Ishikawa (cell line): ENCODE measurements around the gene ZNF25.

ENCODE experiments used
- CEBPB ChIP-seq: IDR thresholded peaks from 2 replicates; pipeline ENCODE4 v1.6.1; 2012
- EP300 ChIP-seq: IDR thresholded peaks from 2 replicates; pipeline ENCODE4 v1.6.1; 2012; ENCODE audit warnings: borderline replicate concordance
- MAX ChIP-seq: IDR thresholded peaks from 2 replicates; pipeline ENCODE4 v1.6.1; 2012
- REST ChIP-seq: IDR thresholded peaks from 2 replicates; pipeline ENCODE4 v1.6.1; 2012; ENCODE audit warnings: low read depth, mild to moderate bottlenecking
- TAF1 ChIP-seq: IDR thresholded peaks from 2 replicates; pipeline ENCODE4 v1.6.1; 2012; ENCODE audit warnings: low read depth, mild to moderate bottlenecking

DNA sequence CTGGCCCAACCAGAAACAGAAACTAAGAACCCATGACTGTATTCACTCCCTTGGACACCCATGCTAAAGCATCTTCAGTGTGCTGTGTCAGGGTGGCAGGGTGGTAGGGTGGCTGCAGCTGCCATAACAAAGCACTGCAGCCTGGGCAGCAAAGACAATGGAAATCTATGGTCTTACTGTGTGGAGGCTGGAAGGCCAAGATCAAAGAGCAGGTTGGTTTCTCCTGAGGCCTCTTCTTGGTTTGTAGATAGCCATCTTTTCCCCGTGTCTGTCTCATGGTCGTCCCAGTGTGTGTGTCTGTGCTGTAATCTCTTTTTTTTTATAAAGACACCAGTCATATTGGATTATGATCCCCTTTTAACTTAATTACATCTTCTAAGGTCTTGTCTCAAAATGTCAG is 15.2 kb upstream of the ZNF25 start:
- TF ChIP-seq TAF1 (no peak), REST (no peak), EP300 (no peak), CEBPB (no peak), MAX (no peak)
